ENCODE results near the gene PRKN. TPM values are rescaled to one million over a fixed set of nuclear protein-coding genes. Genes with fewer than 3 reads are reported as not detected.
A peak's percentile ranks its signal among the peaks of the same experiment; 100 is the strongest.

Gene PRKN
- total RNA-seq, 1 experiment from 2014 or later: not detected

- Histone ChIP-seq H3F3A (ENCODE audit: insufficient read depth, low read depth) (no peaks in the 10 kb centered on the region), H3K4me2 (no peak overlapping the region), H3K27ac (no peak overlapping the region), H3K36me3 (ENCODE audit: low read depth) (no peaks in the 10 kb centered on the region), H4K20me1 (ENCODE audit: insufficient read depth) (no peaks in the 10 kb centered on the region), H3K79me2 (ENCODE audit: low read depth) (no peaks in the 10 kb centered on the region), H3K9me3 (ENCODE audit: insufficient read depth, low read depth) (no peaks in the 10 kb centered on the region), H3K9me2 (ENCODE audit: insufficient read depth) (no peaks in the 10 kb centered on the region), H3K4me3 (no peak overlapping the region), H3K27me3 (ENCODE audit: insufficient read depth, low read depth) (no peaks in the 10 kb centered on the region), H3K4me1 (replicated peaks; ENCODE audit: insufficient read depth) (no peaks in the 10 kb centered on the region), H2AFZ (no peak overlapping the region)
- peak; percentile 33; the same call in 1 of the 2 replicates for TF ChIP-seq CTCF (conservative IDR thresholded peaks at IDR 0.05)
- no peak for TF ChIP-seq EZH2 (IDR thresholded peaks at IDR 0.05; ENCODE audit: low read depth)
- no TSS peak for BruUV-seq (replicated peaks)
- no peak for DNase-seq
- POLR2A ChIA-PET (ENCODE audit: unreplicated experiment): no interaction called here
- intact Hi-C loops (cut with micrococcal nuclease; ENCODE audit: unreplicated experiment): no loop called here
- CTCF ChIA-PET: no interaction called here
Observed at GRCh38 chr6:162442687-162443086, 284.9 kb downstream of the PRKN start.

- intact Hi-C loops (cut with micrococcal nuclease; ENCODE audit: unreplicated experiment): no loop called here
Observed at GRCh38 chr6:162441991-162442390, 285.6 kb downstream of the PRKN start.

GRCh38 chr6:162438980-162439379 lies 288.6 kb downstream of the PRKN start:
- H3K36me3 ChIP-seq (ENCODE audit: low read depth): no peaks in the 10 kb centered on the region
- no TSS peak for BruUV-seq (replicated peaks)
- no peaks in the 10 kb centered on the region for H3K79me2 ChIP-seq (ENCODE audit: low read depth)
- no peak overlapping the region for H3K4me2 ChIP-seq
- DNase-seq: no peak
- TF ChIP-seq CTCF (conservative IDR thresholded peaks at IDR 0.05) (no peak), EZH2 (IDR thresholded peaks at IDR 0.05; ENCODE audit: low read depth) (no peak)
- intact Hi-C loops (cut with micrococcal nuclease; ENCODE audit: unreplicated experiment): no loop called here
- no peak overlapping the region for H3K27ac ChIP-seq
- no peak overlapping the region for H2AFZ ChIP-seq
- H3K9me2 ChIP-seq (ENCODE audit: insufficient read depth): no peaks in the 10 kb centered on the region
- H4K20me1 ChIP-seq (ENCODE audit: insufficient read depth): no peaks in the 10 kb centered on the region
- no peaks in the 10 kb centered on the region for H3K27me3 ChIP-seq (ENCODE audit: insufficient read depth, low read depth)
- H3K4me1 ChIP-seq (replicated peaks; ENCODE audit: insufficient read depth): no peaks in the 10 kb centered on the region
- H3F3A ChIP-seq (ENCODE audit: insufficient read depth, low read depth): no peaks in the 10 kb centered on the region
- CTCF ChIA-PET: no interaction called here
- POLR2A ChIA-PET (ENCODE audit: unreplicated experiment): no interaction called here
- H3K9me3 ChIP-seq (ENCODE audit: insufficient read depth, low read depth): no peaks in the 10 kb centered on the region
- H3K4me3 ChIP-seq: no peak overlapping the region

More at GRCh38 chr6:162441991-162442390, 285.6 kb downstream of the PRKN start:
- Histone ChIP-seq H3K9me3 (ENCODE audit: insufficient read depth, low read depth) (no peaks in the 10 kb centered on the region), H3K4me1 (replicated peaks; ENCODE audit: insufficient read depth) (no peaks in the 10 kb centered on the region), H3K36me3 (ENCODE audit: low read depth) (no peaks in the 10 kb centered on the region), H3F3A (ENCODE audit: insufficient read depth, low read depth) (no peaks in the 10 kb centered on the region), H3K9me2 (ENCODE audit: insufficient read depth) (no peaks in the 10 kb centered on the region), H4K20me1 (ENCODE audit: insufficient read depth) (no peaks in the 10 kb centered on the region), H3K27ac (no peak overlapping the region), H2AFZ (no peak overlapping the region), H3K4me2 (no peak overlapping the region), H3K79me2 (ENCODE audit: low read depth) (no peaks in the 10 kb centered on the region), H3K27me3 (ENCODE audit: insufficient read depth, low read depth) (no peaks in the 10 kb centered on the region), H3K4me3 (no peak overlapping the region)
- TF ChIP-seq EZH2 (IDR thresholded peaks at IDR 0.05; ENCODE audit: low read depth): no peak
- TF ChIP-seq CTCF (conservative IDR thresholded peaks at IDR 0.05): no peak
- CTCF ChIA-PET: no interaction called here
- no peak for DNase-seq
- POLR2A ChIA-PET (ENCODE audit: unreplicated experiment): no interaction called here
- no TSS peak for BruUV-seq (replicated peaks)
